CD8-positive, alpha-beta memory T cell (primary cell): ENCODE measurements around the gene TYRP1. TPM values are rescaled to one million over a fixed set of nuclear protein-coding genes. Genes with fewer than 3 reads are reported as not detected.

Experiments
- CTCF ChIA-PET: fragments of 350-600 bp; sonication (Branson Sonifier 250); formaldehyde crosslinking; loops from one replicate; lab custom pipeline; 2021; ENCODE audit warnings: antibody characterized with exemption; lab: Charles Lee
- POLR2A ChIA-PET: fragments of 350-600 bp; sonication (Branson Sonifier 250); formaldehyde crosslinking; loops from one replicate; lab custom pipeline; 2021; ENCODE audit warnings: antibody characterized with exemption; lab: Charles Lee
- DNase-seq, 5 donors: peaks; one replicate each; pipeline versions ENCODE4 v3.0.0 to v3.0.0-alpha.2; 2020 to 2022; ENCODE audit warnings: mixed read lengths in 1 of 5
- H3K27ac ChIP-seq: one replicate; pipeline ENCODE4 v1.7.0; 2013; ENCODE audit warnings: low read depth, mild to moderate bottlenecking, low read length, moderate library complexity
- H3K27me3 ChIP-seq: 2 replicates; pipeline ENCODE4 v1.7.0; 2013; ENCODE audit warnings: low read length, mild to moderate bottlenecking; ENCODE audit not compliant: insufficient read depth, poor library complexity, severe bottlenecking
- H3K36me3 ChIP-seq: 2 replicates; pipeline ENCODE4 v1.7.0; 2013; ENCODE audit warnings: mild to moderate bottlenecking, low read length, moderate library complexity; ENCODE audit not compliant: insufficient read depth
- H3K4me1 ChIP-seq: 2 replicates; pipeline ENCODE4 v1.7.0; 2013; ENCODE audit warnings: mild to moderate bottlenecking, low read length, moderate library complexity; ENCODE audit not compliant: insufficient read depth
- H3K4me3 ChIP-seq: 2 replicates; pipeline ENCODE4 v1.7.0; 2013; ENCODE audit warnings: mild to moderate bottlenecking, low read length
- H3K9me3 ChIP-seq: 2 replicates; pipeline ENCODE4 v1.7.0; 2013; ENCODE audit warnings: mild to moderate bottlenecking, low read length
- H3K27ac Mint-ChIP-seq, 8 donors: one replicate each; pipeline ENCODE4 v1.8.0; 2020 to 2021; ENCODE audit warnings: mixed read lengths in 8 of 8, mild to moderate bottlenecking in 6 of 8, inconsistent platforms in 3 of 8, moderate library complexity in 3 of 8
- H3K27me3 Mint-ChIP-seq, 2 donors: one replicate each; pipeline ENCODE4 v1.8.0; 2020 to 2021; ENCODE audit warnings: mixed read lengths in 2 of 2, mild to moderate bottlenecking in 1 of 2, moderate library complexity in 1 of 2
- H3K36me3 Mint-ChIP-seq, 3 donors: one replicate each; pipeline ENCODE4 v1.8.0; 2020 to 2021; ENCODE audit warnings: mixed read lengths in 3 of 3, inconsistent platforms in 1 of 3, mild to moderate bottlenecking in 1 of 3
- H3K4me1 Mint-ChIP-seq, 3 donors: one replicate each; pipeline ENCODE4 v1.8.0; 2020 to 2021; ENCODE audit warnings: mixed read lengths in 3 of 3, inconsistent platforms in 1 of 3, mild to moderate bottlenecking in 1 of 3
- H3K4me3 Mint-ChIP-seq, 7 donors: one replicate each; pipeline ENCODE4 v1.8.0; 2020 to 2021; ENCODE audit warnings: mixed read lengths in 7 of 7, mild to moderate bottlenecking in 6 of 7, moderate library complexity in 4 of 7, inconsistent platforms in 2 of 7
- H3K9me3 Mint-ChIP-seq, 5 donors: one replicate each; pipeline ENCODE4 v1.8.0; 2020 to 2022; ENCODE audit warnings: mixed read lengths in 5 of 5, mild to moderate bottlenecking in 3 of 5, moderate library complexity in 2 of 5, inconsistent platforms in 1 of 5
- polyA plus RNA-seq: library from polyadenylated mRNA; unstranded; fragments of 300-500 nt; fragmentation: Illumina TruSeq; gene quantifications from one replicate; pipeline ENCODE4 v1.2.3, GENCODE V29; 2021
- total RNA-seq, 2 experiments: library from RNA; stranded (reverse); gene quantifications; one replicate each; pipeline ENCODE4 v1.2.3, GENCODE V29; 2021

Gene TYRP1
- total and polyA plus RNA-seq, 3 experiments from 2014 or later = not detected

DNA sequence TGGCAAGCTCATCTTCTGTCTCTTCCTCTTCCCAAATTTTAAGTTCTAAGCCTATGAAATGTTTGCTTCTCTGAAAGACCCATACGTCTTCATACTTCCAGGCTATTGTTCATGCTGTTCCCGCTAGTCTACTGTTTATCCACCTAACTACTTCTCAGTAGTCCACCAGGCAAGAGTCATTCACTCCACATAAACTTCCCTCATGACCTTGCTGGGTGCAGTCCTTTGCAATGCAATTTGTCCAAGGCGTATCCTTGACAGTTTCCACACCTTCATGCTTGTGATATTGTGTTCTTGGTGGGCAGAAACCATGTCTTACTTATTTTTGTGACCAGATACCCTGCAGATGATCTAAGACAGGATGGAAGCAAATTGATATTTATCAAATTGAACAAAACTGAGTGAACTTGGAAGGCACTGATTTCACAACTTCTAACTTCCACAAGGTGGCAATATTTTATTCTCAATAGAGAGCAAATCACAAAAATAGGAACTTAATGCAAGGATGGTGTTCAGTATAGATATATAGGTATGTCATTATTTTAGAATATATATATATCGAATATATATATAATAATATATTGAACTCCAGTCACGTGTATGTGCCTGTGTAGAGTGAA, 30.3 kb downstream of the TYRP1 start:
- Mint-ChIP-seq H3K27me3 (no peaks in the 10 kb centered on the region), H3K27ac (no peak overlapping the region), H3K4me3 (no peak overlapping the region), H3K4me1 (no peaks in the 10 kb centered on the region), H3K9me3 (peaks cover 2 to 44% (median 9%) of the 10 kb centered on the region in 5 donors), H3K36me3 (no peaks in the 10 kb centered on the region)
- Histone ChIP-seq H3K27me3 (no peaks in the 10 kb centered on the region), H3K4me3 (no peak overlapping the region), H3K4me1 (no peaks in the 10 kb centered on the region), H3K36me3 (no peaks in the 10 kb centered on the region), H3K9me3 (no peaks in the 10 kb centered on the region), H3K27ac (no peak overlapping the region)
- CTCF ChIA-PET = no interaction called here
- POLR2A ChIA-PET = no interaction called here
- no peak for DNase-seq

DNA sequence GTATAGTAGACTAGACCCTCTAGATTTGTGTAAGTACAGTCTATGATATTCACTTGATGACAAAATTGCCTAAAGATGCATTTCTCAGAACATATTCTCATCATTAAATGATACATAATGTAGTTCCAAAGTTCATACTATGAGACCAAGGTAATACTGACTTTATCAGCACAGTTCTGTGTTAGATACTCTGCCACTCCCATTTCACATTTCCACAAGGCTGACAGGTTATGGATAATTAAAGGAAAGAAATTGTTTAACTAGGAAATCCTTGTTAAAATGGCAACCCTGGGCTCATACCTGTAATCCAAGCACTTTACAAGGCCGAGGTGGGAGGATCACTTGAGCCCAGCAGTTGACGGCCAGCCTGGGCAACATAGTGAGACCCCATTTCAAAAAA, 33.6 kb downstream of the TYRP1 start:
- Histone ChIP-seq H3K27me3 (no peaks in the 10 kb centered on the region), H3K36me3 (no peaks in the 10 kb centered on the region), H3K4me3 (no peak overlapping the region), H3K27ac (no peak overlapping the region), H3K4me1 (no peaks in the 10 kb centered on the region), H3K9me3 (no peaks in the 10 kb centered on the region)
- no peaks in the 10 kb centered on the region for H3K4me1 Mint-ChIP-seq
- CTCF ChIA-PET = interaction anchor here (1.0 to 1.2 kb wide), 2 partner anchors 8 kb away, joined by 3 to 4 read pairs; no protein-coding TSS in a partner anchor
- DNase-seq = no peak
- POLR2A ChIA-PET = no interaction called here
- no peak overlapping the region for H3K4me3 Mint-ChIP-seq
- H3K27ac Mint-ChIP-seq = no peak overlapping the region
- no peaks in the 10 kb centered on the region for H3K27me3 Mint-ChIP-seq
- no peaks in the 10 kb centered on the region for H3K36me3 Mint-ChIP-seq
- H3K9me3 Mint-ChIP-seq = peaks cover 2 to 38% (median 9%) of the 10 kb centered on the region in 5 donors

DNA sequence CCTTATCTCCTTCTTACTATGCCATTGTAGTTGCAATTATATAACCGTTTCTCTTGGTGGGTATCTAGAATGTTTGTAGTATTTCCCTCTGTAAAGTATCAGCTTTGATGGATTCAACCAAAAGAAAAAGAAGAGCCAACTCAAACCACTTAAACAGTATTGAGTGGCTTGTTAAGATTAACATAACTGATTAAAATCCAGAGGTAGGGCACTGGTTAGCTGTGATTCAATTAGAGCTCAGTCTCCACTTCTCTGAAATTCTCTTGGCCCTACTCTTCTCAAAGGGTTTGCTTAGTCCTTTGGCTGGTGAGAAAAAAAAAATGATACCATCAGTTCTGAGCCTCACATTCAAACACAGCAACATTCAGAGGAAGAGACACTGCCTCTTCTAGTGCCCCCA, 37.0 kb downstream of the TYRP1 start:
- POLR2A ChIA-PET = no interaction called here
- Mint-ChIP-seq H3K4me3 (no peak overlapping the region), H3K9me3 (peaks cover 2 to 29% (median 7%) of the 10 kb centered on the region in 5 donors), H3K27ac (no peak overlapping the region), H3K27me3 (no peaks in the 10 kb centered on the region), H3K4me1 (no peaks in the 10 kb centered on the region), H3K36me3 (no peaks in the 10 kb centered on the region)
- no peak for DNase-seq
- H3K27me3 ChIP-seq = no peaks in the 10 kb centered on the region
- no peak overlapping the region for H3K4me3 ChIP-seq
- no peaks in the 10 kb centered on the region for H3K36me3 ChIP-seq
- no peaks in the 10 kb centered on the region for H3K9me3 ChIP-seq
- CTCF ChIA-PET = no interaction called here
- H3K4me1 ChIP-seq = no peaks in the 10 kb centered on the region
- no peak overlapping the region for H3K27ac ChIP-seq

DNA sequence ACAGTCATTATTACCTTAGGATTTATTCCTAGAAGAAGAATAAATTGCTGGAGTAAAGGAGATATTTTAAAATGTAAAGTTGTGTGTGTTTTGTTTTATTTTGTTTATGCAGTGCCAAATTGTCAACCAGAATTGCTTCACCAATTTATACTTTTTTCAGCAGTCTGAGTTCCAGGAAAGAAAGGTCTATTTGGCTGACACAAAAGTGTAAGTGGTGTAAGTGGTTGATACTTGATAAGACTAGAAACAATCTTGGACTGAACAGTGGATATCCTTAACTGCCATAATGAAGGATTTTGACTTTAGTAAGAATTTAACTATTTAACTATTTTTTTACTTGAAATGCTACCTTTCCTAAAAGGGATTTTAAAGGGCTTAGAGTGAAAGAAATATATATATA, 37.7 kb downstream of the TYRP1 start:
- POLR2A ChIA-PET = no interaction called here
- Histone ChIP-seq H3K27ac (no peak overlapping the region), H3K4me1 (no peaks in the 10 kb centered on the region), H3K4me3 (no peak overlapping the region), H3K27me3 (no peaks in the 10 kb centered on the region), H3K36me3 (no peaks in the 10 kb centered on the region), H3K9me3 (no peaks in the 10 kb centered on the region)
- Mint-ChIP-seq H3K27ac (no peak overlapping the region), H3K27me3 (no peaks in the 10 kb centered on the region), H3K4me1 (no peaks in the 10 kb centered on the region), H3K4me3 (no peak overlapping the region), H3K36me3 (no peaks in the 10 kb centered on the region), H3K9me3 (peaks cover 2 to 34% (median 10%) of the 10 kb centered on the region in 5 donors)
- CTCF ChIA-PET = no interaction called here
- DNase-seq = no peak

DNA sequence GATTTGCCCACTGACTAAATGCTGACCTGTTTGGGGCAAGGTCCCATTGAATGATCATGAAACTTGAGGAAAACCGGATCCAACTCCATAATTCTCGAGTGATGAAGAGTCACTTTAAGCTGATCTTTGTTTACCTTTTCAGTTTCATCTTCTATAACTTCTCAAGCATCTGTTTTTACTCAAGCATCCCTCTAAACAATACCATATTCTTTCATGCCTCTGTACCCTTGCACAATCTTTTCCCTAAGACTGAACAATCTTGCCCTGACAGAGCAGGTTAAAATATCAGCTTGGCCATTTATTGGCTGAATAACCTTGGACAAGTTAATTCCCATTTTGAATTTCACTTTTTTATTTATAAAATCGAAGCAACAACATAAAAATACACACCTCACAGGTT, 39.8 kb downstream of the TYRP1 start:
- no peak overlapping the region for H3K4me3 ChIP-seq
- H3K9me3 ChIP-seq = no peaks in the 10 kb centered on the region
- DNase-seq = no peak
- POLR2A ChIA-PET = no interaction called here
- Mint-ChIP-seq H3K4me3 (no peak overlapping the region), H3K27me3 (no peaks in the 10 kb centered on the region), H3K4me1 (no peaks in the 10 kb centered on the region), H3K27ac (no peak overlapping the region), H3K36me3 (no peaks in the 10 kb centered on the region), H3K9me3 (peaks cover 2 to 31% (median 12%) of the 10 kb centered on the region in 5 donors)
- CTCF ChIA-PET = no interaction called here
- no peak overlapping the region for H3K27ac ChIP-seq
- no peaks in the 10 kb centered on the region for H3K36me3 ChIP-seq
- no peaks in the 10 kb centered on the region for H3K4me1 ChIP-seq
- no peaks in the 10 kb centered on the region for H3K27me3 ChIP-seq

DNA sequence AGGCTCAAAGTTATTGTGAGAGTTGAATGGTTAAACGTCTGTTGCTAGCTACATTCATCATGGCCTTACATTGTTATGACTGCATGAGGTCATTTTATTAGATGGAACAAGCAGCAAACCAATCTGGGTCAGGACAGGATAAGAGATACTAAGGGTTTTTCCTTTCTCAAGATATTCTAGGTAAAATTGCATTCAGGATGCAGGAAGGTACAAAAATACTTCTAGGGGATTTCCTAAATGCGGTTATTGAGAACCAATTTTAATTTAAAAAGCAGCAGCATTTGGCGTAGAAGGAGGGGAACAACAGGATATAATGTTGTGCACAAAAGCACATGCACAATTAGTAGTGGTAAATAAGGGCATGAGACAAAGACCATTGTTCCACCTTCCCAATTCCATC, 42.5 kb downstream of the TYRP1 start:
- DNase-seq = no peak
- H3K9me3 ChIP-seq = no peaks in the 10 kb centered on the region
- no peaks in the 10 kb centered on the region for H3K4me1 Mint-ChIP-seq
- H3K27ac Mint-ChIP-seq = no peak overlapping the region
- H3K36me3 Mint-ChIP-seq = no peaks in the 10 kb centered on the region
- ChIA-PET POLR2A (no interaction called here), CTCF (interaction anchor here (1.0 kb wide), 1 partner anchor 9 kb away, joined by 4 read pairs; no protein-coding TSS in a partner anchor)
- H3K27ac ChIP-seq = no peak overlapping the region
- no peak overlapping the region for H3K4me3 ChIP-seq
- no peaks in the 10 kb centered on the region for H3K36me3 ChIP-seq
- no peaks in the 10 kb centered on the region for H3K27me3 ChIP-seq
- peaks cover 7 to 34% (median 10%) of the 10 kb centered on the region in 5 donors for H3K9me3 Mint-ChIP-seq
- no peaks in the 10 kb centered on the region for H3K4me1 ChIP-seq
- H3K4me3 Mint-ChIP-seq = no peak overlapping the region
- H3K27me3 Mint-ChIP-seq = no peaks in the 10 kb centered on the region

DNA sequence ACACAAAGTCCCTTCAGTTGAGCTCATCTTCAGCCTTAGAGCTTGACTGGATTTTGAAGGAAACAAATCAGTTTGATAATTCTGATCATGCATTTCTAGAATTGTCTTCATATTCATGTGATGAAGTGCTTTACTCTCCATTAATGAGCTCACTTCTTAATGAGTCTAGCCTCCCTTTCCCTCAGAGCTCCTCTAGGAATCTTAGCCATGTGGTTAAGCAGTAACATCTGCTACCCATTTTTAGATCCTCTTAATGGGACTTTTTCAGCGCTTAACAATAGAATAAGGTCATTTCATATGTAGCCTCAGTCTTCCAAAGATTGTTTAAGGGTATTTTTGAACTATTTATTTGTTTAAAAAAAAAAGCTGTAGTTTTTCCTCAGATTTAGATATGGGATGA, 44.7 kb downstream of the TYRP1 start:
- Mint-ChIP-seq H3K36me3 (no peaks in the 10 kb centered on the region), H3K27ac (no peak overlapping the region), H3K4me1 (no peaks in the 10 kb centered on the region), H3K4me3 (no peak overlapping the region), H3K27me3 (no peaks in the 10 kb centered on the region), H3K9me3 (peaks cover 12 to 38% (median 18%) of the 10 kb centered on the region in 5 donors)
- Histone ChIP-seq H3K27me3 (no peaks in the 10 kb centered on the region), H3K4me1 (no peaks in the 10 kb centered on the region), H3K36me3 (no peaks in the 10 kb centered on the region), H3K9me3 (no peaks in the 10 kb centered on the region), H3K27ac (no peak overlapping the region), H3K4me3 (no peak overlapping the region)
- POLR2A ChIA-PET = no interaction called here
- no peak for DNase-seq
- CTCF ChIA-PET = no interaction called here

DNA sequence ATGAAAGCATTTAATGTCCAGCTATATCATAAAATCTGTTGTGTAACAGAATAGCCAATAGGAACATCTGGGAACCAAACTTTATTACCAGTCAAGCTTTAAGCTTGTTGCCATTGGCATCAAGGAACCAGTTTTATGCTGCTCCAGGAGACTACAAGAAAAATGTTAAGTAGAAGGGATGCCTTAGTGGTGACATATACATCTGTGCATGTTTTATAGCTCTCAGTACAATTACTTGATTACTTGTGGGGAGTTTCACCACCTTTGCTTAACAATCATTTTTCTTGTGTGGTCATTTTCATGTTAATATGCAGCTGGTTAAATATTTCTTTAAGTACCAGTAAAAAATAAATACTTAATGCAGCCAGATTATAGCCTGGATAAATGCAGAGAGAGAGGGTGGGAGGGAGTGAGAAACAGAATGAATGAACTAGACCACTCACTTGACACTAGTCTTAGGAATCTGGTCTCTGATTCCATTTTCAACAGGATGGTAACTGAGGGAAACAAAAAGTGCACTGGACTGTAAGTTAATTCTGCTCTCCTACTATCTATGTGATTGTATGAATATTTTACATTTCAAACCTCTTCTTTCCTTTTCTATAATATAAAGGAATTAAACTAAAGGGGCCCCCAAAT, 45.9 kb downstream of the TYRP1 start:
- Mint-ChIP-seq H3K4me3 (no peak overlapping the region), H3K27me3 (no peaks in the 10 kb centered on the region), H3K4me1 (no peaks in the 10 kb centered on the region), H3K9me3 (peaks cover 9 to 36% (median 24%) of the 10 kb centered on the region in 5 donors), H3K27ac (no peak overlapping the region), H3K36me3 (no peaks in the 10 kb centered on the region)
- ChIA-PET CTCF (no interaction called here), POLR2A (no interaction called here)
- no peak overlapping the region for H3K27ac ChIP-seq
- H3K36me3 ChIP-seq = no peaks in the 10 kb centered on the region
- H3K4me1 ChIP-seq = no peaks in the 10 kb centered on the region
- H3K9me3 ChIP-seq = no peaks in the 10 kb centered on the region
- no peak overlapping the region for H3K4me3 ChIP-seq
- DNase-seq = no peak
- H3K27me3 ChIP-seq = no peaks in the 10 kb centered on the region
